Stomach (tissue), 4 donors: ENCODE data around the gene PRX.

Experiments
- CTCF ChIP-seq, 7 experiments: fragments of 450-650 bp in 4 of 7; fragments of 200-600 bp in 3 of 7; sonication (generic) in 3 of 7; IDR thresholded peaks; one replicate each; pipeline ENCODE4 v1.5.1; 2016 to 2019; ENCODE audit warnings: antibody characterized with exemption in 7 of 7, control low read depth in 2 of 7, mild to moderate bottlenecking in 1 of 7
- EP300 ChIP-seq: sonication (generic); formaldehyde crosslinking; IDR thresholded peaks from one replicate; pipeline ENCODE4 v1.6.1; 2017; ENCODE audit warnings: antibody characterized with exemption
- POLR2A ChIP-seq, 4 donors: fragments of 450-650 bp; IDR thresholded peaks; one replicate each; pipeline ENCODE4 v1.6.1; 2016; ENCODE audit warnings: antibody characterized with exemption in 4 of 4, control low read depth in 2 of 4, mild to moderate bottlenecking in 1 of 4, moderate library complexity in 1 of 4
- POLR2AphosphoS5 ChIP-seq, 3 donors: sonication (generic); formaldehyde crosslinking; IDR thresholded peaks; one replicate each; pipeline ENCODE4 v1.6.1; 2016; ENCODE audit warnings: antibody characterized with exemption in 3 of 3

- TF ChIP-seq CTCF (IDR thresholded peaks at IDR 0.05) (no peak), POLR2AphosphoS5 (IDR thresholded peaks at IDR 0.05) (no peak), POLR2A (IDR thresholded peaks at IDR 0.05) (no peak), EP300 (no peak)
Observed at GRCh38 chr19:40366697-40367561, 46.2 kb downstream of the PRX start.
